Activated naive CD4-positive, alpha-beta T cell treated with anti-CD3 and anti-CD28 coated beads, Interleukin-2, amount 50 U/mL, for 16 hours (primary cell): ENCODE results near the gene ICA1L.
"Not testable (repeated sequence)": the region's sequence is repeated elsewhere in the genome, so short reads cannot be mapped to it uniquely, and the experiment has no call there.

Source experiments
- DNase-seq: peaks from one replicate; pipeline ENCODE4 v3.0.0-alpha.2; 2020

ICA1L gene

DNA sequence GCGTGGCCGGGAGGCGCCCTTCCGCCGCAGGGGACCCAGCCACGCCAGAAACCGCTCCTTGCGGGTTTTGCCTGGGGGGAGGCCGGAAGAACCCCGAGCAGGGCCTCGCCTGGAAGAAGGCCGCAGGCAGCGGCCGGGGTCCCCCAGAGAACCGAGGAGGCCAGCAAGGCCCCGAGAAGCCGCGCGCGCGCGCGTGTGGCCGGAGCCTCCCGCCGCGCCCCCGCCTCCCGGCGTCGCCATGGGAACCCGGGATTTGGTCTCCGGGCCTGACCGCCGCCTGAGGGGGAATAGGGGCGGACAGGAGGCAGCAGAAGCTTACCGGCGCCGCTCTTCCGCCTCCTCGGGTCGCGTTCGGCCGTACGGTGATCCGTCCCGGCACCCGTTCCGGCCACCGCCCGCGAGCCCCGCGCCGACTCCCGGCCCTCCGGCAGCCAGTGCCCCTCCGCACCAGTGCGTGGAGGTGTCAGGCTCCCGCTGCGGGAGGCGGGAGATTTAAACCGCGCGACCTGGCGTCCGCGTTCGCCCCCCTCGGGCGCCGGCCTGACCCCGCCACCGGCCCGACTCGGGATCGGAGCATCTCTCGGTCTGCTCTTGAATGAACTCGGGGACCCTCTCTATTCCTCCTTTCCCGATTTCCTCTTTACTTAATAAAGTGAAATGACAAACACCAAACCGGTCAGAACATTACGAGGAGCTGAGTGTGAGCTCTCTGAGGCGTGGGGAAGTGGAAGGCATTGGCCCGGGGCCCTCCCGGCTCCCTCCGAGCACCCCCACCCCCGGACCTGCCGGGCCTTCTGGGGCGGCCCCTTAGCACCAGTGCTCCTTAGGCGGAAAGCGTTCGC, at the start of gene ICA1L:
TSS of gene ICA1L (minus strand) at position 467 of the 842 bp plus-strand sequence. CDS start 42,757 bp downstream, outside the sequence.
- DNase-seq: peak; percentile 63

DNA sequence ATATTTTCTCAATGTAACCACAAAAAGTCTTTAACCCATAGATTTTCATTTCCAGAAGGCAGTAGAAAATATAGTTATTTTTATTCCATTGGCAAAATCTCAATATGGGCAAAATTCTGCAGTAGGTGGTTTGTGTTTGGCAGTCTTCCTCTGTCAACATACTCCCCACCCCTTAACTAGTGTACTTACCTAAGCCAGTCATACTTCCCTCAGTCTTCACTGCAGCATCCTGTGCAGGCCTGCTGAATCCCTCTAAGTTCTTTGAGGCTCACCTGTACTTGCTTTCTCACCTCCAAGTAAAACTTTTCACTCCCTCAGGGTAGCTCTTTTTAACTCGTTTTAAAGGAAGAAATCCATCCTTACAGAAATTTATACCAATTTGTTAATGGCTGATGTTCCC, 47.3 kb upstream of the ICA1L start:
- no peak for DNase-seq

GRCh38 chr2:202912342-202913201, 41.0 kb upstream of the ICA1L start:
- DNase-seq: not testable (repeated sequence)

DNA sequence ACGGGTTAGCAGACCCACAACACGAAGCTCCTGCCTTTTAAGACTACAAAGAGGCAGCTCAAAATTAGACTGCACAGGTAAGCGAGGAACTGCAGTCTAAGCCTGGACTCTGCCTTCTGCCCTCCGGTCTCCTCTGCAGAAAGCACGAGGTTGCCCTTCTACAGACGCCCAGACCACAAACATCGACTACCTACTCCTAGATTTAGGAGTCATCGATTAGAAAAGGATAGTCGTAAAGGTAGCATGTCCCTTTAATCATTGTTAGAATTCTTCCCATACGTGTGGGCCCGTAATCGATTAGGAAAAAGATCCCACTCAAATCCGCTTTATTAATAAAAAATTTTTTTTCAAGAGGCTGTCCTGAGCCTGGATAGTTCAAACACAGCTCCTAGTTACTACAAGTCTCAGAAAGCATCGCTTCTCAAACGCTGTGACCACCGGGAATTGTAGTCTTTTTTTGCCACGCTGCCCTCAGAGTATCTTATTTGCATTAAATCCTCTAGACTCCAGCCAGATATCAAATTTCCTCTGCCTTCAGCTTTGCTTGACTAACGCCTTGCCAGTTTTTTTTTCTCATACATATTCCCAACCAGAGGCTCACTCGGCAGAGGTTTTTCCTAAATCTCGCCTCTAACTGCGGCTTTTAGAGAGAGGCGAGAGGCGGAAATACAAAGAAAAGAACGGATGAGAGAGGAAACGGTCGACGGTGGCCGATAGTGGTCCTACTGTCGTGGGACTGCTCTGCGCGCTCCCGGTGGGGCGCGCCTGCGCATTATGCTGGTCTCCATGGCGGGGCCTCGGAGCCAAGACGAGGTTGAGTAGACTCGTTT, 40.2 kb upstream of the ICA1L start, which contains the start of the genes CARF and WDR12:
TSS of gene CARF (plus strand) at position 764 of the 830 bp plus-strand sequence. CDS start 29,628 bp downstream, outside the sequence.
TSS of gene WDR12 (minus strand) at position 162 of the 830 bp plus-strand sequence. CDS start 197 bp downstream, outside the sequence.
- DNase-seq: peak; percentile 91

- DNase-seq: no peak
These were observed 39.6 kb upstream of the ICA1L start for GRCh38 chr2:202911203-202911511.

- DNase-seq: no peak
These were observed 39.1 kb upstream of the ICA1L start for GRCh38 chr2:202910698-202911097.

DNA sequence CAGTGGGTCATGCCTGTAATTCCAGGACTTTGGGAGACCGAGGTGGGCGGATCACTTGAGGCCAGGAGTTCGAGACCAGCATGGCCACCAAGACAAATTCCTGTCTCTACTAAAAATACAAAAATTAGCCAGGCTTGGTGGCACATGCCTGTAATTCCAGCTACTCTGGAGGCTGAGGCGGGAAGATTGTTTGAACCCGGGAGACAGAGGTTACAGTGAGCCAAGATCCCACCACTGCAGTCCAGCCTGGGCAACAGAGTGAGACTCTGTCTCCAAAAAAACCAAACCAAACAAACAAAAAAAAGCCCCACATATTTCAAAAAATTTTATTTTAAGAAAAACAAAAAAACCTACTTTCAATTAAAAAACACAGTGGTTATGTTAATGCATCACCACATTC, 38.7 kb upstream of the ICA1L start:
- DNase-seq: not testable (repeated sequence)

GRCh38 chr2:202909394-202910192, 38.0 kb upstream of the ICA1L start:
- DNase-seq: no peak

DNA sequence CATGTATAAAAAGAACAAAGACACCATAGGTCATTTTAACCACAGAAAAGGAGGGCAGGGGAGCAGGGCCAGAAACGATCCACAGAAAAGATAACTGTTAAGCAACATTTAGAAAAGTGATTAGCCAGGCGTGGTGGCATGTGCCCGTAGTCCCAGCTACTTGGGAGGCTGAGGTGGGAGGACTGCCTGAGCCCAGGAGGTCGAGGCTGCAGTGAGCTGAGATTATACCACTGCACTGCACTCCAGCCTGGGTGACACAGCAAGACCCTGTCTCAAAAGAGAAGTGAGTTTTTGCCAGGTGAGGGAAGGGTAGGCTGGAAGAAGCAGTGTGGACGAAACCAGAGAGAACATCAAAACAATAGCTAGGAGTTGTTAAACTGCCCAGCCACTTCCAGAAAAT, 36.6 kb upstream of the ICA1L start:
- no peak for DNase-seq

DNA sequence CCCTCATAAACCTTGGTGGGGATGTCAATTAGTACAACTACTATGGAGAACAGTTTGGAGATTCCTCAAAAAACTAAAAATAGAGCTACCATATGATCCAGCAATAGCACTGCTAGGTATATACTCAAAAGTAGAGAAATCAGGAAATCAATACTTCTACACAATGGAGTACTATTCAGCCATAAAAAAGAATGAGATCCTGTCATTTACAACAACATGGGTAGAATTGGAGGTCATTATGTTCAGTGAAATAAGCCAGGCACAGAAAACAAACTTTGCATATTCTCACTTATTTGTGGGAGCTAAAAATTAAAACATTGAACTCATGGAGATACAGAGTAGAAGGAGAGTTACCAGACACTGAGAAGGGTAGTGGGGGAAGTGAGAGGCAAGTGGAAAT, 33.9 kb upstream of the ICA1L start:
- not testable (repeated sequence) for DNase-seq

DNA sequence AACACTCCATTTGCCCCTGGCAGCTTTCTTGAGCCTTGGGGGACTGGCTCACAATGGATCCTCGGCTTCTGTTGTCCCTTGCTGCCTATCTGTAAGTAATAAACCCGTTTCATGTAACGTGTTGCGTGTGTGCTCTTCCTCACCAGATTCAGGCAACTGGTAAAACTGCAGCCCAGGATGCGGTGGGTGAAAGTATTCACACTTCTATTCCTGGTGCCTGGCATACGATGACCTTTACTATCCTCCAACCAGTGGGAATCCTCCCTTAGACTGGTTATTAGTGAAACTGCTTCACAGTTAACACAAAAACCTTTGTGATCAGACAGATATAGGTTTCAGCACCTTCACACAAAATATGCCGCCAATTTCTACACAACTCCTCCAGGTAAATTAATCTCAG, 13.6 kb upstream of the ICA1L start:
- DNase-seq: no peak

DNA sequence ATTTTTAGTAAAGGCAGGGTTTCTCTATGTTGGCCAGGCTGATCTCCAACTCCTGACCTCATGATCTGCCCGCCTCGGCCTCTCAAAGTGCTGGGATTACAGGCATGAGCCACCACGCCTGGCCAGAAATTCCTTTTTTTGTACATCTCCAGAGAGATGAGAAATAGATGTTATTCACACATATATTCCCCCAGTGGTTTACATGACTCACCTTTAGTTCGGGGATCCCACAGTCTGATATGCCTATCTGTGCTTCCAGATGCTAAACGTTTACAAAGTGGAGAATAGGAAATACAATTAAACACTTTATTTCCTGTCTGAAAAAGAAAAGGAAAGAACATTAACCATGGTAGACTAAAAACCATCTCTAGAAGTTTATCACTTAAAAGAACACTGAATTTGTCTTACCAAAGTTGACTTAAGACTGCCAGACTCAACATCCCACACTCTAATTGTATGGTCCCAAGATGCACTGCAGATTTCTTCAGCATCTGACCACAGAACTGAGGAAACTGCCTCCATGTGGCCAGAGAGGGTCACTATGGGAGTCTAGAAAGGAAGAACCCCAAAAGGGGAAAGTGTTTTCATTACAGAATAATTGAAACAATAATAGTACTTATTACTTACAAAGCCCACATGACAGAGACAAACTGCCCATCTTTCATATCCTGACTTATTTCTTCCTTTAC, 12.6 kb upstream of the ICA1L start:
- DNase-seq: no peak

DNA sequence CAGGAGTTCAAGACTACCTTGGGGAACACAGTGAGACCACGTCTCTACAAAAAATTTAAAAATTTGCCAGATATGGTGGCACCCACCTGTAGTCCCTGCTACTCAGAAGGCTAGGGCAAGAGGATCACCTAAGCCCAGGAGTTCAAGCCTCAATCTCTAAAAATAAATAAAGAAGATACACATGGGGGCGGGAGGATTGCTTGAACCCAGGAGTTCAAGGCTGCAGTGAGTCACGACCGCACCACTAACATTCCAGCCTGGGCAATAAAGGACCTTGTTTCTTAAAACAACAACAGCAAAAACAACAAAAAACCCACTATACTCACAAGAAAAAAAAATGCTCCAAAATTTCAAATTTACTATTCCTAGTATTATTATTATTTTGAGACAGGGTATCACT, 10.0 kb upstream of the ICA1L start:
- DNase-seq: no peak

DNA sequence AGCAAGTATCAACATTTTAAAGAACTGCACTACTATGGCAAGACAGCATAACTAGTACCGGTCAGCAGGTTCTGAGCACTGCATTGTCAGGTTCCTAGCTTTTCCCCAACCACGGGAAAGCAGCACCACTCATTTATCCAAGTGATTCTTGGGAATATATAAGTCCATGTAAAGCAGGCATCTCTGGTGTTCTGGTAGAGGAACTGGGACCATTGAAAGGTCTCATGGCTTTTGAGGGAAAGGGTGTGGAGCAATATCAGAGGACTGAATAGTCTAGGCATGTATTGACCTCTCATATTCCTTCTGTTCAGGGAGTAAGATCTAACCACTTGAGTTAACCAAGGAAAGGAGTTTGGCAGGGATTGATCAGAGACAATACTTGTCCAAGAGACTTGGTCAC, 6.1 kb upstream of the ICA1L start:
- no peak for DNase-seq

- peak; percentile 74 for DNase-seq
These were observed 901 bp downstream of the ICA1L start for GRCh38 chr2:202870431-202871299.

DNA sequence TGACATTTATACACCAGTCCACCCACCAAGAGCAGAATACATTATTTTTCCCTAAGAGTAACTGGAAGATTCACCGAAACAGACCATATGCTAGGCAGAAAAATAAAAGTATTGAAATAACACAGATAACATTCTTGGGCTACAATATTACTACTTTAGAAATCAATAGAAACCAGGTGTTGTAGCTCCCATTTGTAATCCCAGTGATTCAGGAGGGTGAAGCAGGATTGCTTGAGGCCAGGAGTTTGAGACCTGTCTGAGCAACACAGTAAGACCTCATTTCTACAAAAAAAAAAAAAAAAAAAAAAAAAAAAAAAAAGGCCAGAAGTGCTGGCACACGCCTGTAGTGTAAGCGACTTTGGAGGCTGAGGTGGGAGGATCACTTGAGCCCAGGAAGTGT, 9.6 kb downstream of the ICA1L start:
- DNase-seq: no peak

GRCh38 chr2:202858601-202859000, 13.0 kb downstream of the ICA1L start:
- no peak for DNase-seq

DNA sequence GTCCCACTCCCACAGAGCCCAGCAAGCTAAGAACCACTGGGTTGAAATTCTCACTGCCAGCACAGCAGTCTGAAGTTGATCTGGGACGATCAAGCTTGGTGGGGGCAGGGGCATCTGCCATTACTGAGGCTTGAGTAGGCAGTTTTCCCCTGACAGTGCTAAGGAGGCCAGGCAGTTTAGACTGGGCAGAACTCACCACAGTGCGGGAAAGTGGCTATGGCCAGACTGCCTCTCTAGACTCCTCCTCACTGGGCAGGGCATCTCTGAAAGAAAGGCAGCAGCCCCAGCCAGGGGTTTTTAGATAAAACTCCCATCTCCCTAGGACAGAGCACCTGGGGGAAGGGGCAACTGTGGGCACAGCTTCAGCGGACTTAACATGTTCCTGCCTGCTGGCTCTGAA, 22.2 kb downstream of the ICA1L start:
- DNase-seq: not testable (repeated sequence)

DNA sequence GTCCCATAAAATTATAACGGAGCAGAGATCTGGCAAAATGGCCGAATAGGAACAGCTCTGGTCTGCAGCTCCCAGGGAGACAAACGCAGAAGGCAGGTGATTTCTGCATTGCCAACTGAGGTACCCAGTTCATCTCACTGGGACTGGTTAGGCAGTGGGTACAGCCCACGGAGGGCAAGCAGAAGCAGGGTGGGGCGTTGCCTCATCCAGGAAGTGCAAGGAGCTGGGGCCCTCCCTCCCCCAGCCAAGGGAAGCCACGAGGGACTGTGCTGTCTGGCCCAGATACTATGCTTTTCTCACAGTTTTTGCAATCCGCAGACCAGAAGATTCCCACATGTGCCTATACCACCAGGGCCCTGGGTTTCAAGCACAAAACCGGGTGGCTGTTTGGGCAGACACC, 22.8 kb downstream of the ICA1L start:
- no peak for DNase-seq
